Uterus (tissue), 4 donors: Measurements from ENCODE around the gene TSHZ1. TPM values are rescaled to one million over a fixed set of nuclear protein-coding genes. Genes with fewer than 3 reads are reported as not detected.

Experiments
- DNase-seq, 2 donors: peaks; one replicate each; pipeline ENCODE4 v3.0.0-alpha.2; 2019 to 2020
- H3K27ac ChIP-seq, 2 donors: fragments of 200-600 bp; sonication (generic); 1 replicate in 1 of 2; 2 replicates in 1 of 2; pipeline ENCODE4 v1.5.1; 2016 to 2018
- H3K27me3 ChIP-seq, 2 donors: fragments of 200-600 bp; sonication (generic); one replicate each; pipeline ENCODE4 v1.5.1; 2018 to 2019; ENCODE audit warnings: control low read depth in 1 of 2
- H3K36me3 ChIP-seq, 2 donors: fragments of 200-600 bp; sonication (generic); one replicate each; pipeline ENCODE4 v1.5.1; 2019; ENCODE audit warnings: control low read depth in 1 of 2
- H3K4me1 ChIP-seq, 2 donors: fragments of 200-600 bp; sonication (generic); one replicate each; pipeline ENCODE4 v1.5.1; 2018 to 2019; ENCODE audit warnings: control low read depth in 1 of 2
- H3K4me3 ChIP-seq, 2 donors: fragments of 200-600 bp; sonication (generic); 1 replicate in 1 of 2; 2 replicates in 1 of 2; pipeline ENCODE4 v1.5.1; 2018 to 2019; ENCODE audit warnings: mild to moderate bottlenecking in 1 of 2
- H3K9me3 ChIP-seq, 2 donors: fragments of 200-600 bp; sonication (generic); one replicate each; pipeline ENCODE4 v1.5.1; 2019; ENCODE audit warnings: control low read depth in 1 of 2
- POLR2A ChIP-seq, 2 donors: fragments of 450-650 bp; IDR thresholded peaks; one replicate each; pipeline ENCODE4 v1.6.1; 2016; ENCODE audit warnings: antibody characterized with exemption in 2 of 2, mild to moderate bottlenecking in 1 of 2, moderate library complexity in 1 of 2
- intact Hi-C: fragments of 100-400 bp; cut with DNase I; formaldehyde crosslinking; loops from one replicate; pipeline ENCODE4 v1.15.1; 2023; ENCODE audit warnings: low total_unique reads
- total RNA-seq, 4 donors: library from RNA; depleted of rRNA in 3 of 4; stranded (reverse); fragments of >200 nt in 3 of 4; gene quantifications; one replicate each; pipeline versions ENCODE4 v1.1.0 to v1.2.4, GENCODE V29; 2014 to 2023
- TF ChIP-seq, protein P1 (sequence below), 4 experiments: fragments of 200-600 bp in 2 of 4; fragments of 450-650 bp in 2 of 4; sonication (generic) in 2 of 4; IDR thresholded peaks; one replicate each; pipeline ENCODE4 v1.5.1; 2016 to 2019; ENCODE audit warnings: antibody characterized with exemption in 4 of 4, mild to moderate bottlenecking in 2 of 4, moderate library complexity in 1 of 4
- donor health status: DM: yes; HTN: yes; CAD: no.

TSHZ1 gene
- total RNA-seq, 4 donors from 2014 or later, result 10.0 to 31.9 (median 21.4) TPM

- H3K27ac ChIP-seq, result no peak overlapping the region
- intact Hi-C loops, result no loop called here
- H3K36me3 ChIP-seq, result no peaks in the 10 kb centered on the region
- DNase-seq, result no peak
- TF ChIP-seq, protein P1, sequence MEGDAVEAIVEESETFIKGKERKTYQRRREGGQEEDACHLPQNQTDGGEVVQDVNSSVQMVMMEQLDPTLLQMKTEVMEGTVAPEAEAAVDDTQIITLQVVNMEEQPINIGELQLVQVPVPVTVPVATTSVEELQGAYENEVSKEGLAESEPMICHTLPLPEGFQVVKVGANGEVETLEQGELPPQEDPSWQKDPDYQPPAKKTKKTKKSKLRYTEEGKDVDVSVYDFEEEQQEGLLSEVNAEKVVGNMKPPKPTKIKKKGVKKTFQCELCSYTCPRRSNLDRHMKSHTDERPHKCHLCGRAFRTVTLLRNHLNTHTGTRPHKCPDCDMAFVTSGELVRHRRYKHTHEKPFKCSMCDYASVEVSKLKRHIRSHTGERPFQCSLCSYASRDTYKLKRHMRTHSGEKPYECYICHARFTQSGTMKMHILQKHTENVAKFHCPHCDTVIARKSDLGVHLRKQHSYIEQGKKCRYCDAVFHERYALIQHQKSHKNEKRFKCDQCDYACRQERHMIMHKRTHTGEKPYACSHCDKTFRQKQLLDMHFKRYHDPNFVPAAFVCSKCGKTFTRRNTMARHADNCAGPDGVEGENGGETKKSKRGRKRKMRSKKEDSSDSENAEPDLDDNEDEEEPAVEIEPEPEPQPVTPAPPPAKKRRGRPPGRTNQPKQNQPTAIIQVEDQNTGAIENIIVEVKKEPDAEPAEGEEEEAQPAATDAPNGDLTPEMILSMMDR (IDR thresholded peaks at IDR 0.05), result no peak
- TF ChIP-seq POLR2A (IDR thresholded peaks at IDR 0.05), result no peak
- H3K9me3 ChIP-seq, result no peaks in the 10 kb centered on the region
- H3K4me1 ChIP-seq, result no peaks in the 10 kb centered on the region
- H3K4me3 ChIP-seq, result no peak overlapping the region
- no peaks in the 10 kb centered on the region for H3K27me3 ChIP-seq
Observed at GRCh38 chr18:75172299-75173124, 38.1 kb upstream of the TSHZ1 start.

DNA sequence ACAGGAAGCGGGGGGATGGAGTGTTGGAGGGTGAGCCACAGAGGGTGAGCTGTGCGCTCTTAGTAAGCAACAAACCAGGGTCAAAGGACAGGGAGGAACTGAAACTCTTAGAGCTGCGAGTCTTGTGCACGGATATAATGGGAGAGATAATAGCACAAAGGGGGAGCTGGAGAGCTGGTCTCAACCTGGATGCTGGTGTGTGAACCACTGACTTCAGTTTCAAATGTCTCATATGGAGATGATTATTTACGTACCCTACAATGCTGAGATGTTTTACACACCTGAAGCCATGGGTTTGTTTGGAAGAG, 37.5 kb upstream of the TSHZ1 start:
- Histone ChIP-seq H3K27me3 (no peaks in the 10 kb centered on the region), H3K36me3 (no peaks in the 10 kb centered on the region), H3K4me3 (no peak overlapping the region), H3K9me3 (no peaks in the 10 kb centered on the region), H3K27ac (no peak overlapping the region), H3K4me1 (no peaks in the 10 kb centered on the region)
- intact Hi-C loops, result no loop called here
- TF ChIP-seq, protein P1 (IDR thresholded peaks at IDR 0.05), result no peak
- no peak for TF ChIP-seq POLR2A (IDR thresholded peaks at IDR 0.05)
- DNase-seq, result no peak

DNA sequence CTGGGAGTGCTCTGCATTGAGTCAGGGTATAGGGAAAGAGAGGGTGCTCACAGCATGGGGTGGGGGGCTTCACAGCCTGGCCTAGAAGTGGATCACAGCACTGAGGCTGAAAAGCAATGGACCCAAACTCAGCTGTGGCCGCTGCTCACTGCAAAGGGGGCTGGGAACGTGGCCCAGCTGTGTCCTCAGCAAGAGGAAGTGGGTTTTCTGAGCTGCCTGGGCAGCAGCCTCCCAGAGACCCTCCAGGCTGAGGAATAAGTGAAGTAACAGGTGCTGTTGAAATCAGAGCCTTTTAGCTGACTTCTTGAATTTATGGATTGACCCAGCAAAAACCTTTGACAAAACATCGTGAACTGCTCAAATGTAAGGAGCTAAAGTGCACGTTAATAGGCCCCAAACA, 36.9 kb upstream of the TSHZ1 start:
- no peak overlapping the region for H3K4me3 ChIP-seq
- no peaks in the 10 kb centered on the region for H3K9me3 ChIP-seq
- H3K4me1 ChIP-seq, result no peaks in the 10 kb centered on the region
- no peak for DNase-seq
- H3K27ac ChIP-seq, result no peak overlapping the region
- intact Hi-C loops, result no loop called here
- TF ChIP-seq, protein P1 (IDR thresholded peaks at IDR 0.05), result no peak
- TF ChIP-seq POLR2A (IDR thresholded peaks at IDR 0.05), result no peak
- no peaks in the 10 kb centered on the region for H3K27me3 ChIP-seq
- no peaks in the 10 kb centered on the region for H3K36me3 ChIP-seq

DNA sequence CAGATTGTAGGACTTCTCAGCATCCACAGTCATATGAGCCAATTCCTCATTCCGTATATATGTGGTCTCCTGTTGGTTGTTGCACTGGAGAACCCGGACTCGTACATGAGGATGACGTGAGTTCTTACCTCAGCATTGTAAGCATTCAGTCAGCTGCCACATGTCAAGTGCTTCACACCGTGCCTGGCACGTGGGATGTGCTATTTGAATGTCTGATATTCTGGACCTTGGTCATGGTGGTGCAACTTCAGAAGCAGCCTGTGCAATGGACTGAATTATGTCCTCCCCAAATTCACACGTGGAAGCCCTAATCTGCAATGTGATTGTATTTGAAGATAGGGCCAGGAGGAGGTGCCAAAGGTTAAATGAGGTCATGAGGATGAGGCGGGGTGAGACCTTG, 33.7 kb upstream of the TSHZ1 start:
- H3K27ac ChIP-seq, result no peak overlapping the region
- H3K36me3 ChIP-seq, result no peaks in the 10 kb centered on the region
- TF ChIP-seq POLR2A (IDR thresholded peaks at IDR 0.05), result no peak
- TF ChIP-seq, protein P1 (IDR thresholded peaks at IDR 0.05), result no peak
- H3K27me3 ChIP-seq, result no peaks in the 10 kb centered on the region
- intact Hi-C loops, result no loop called here
- H3K4me3 ChIP-seq, result no peak overlapping the region
- H3K9me3 ChIP-seq, result no peaks in the 10 kb centered on the region
- no peak for DNase-seq
- no peaks in the 10 kb centered on the region for H3K4me1 ChIP-seq

DNA sequence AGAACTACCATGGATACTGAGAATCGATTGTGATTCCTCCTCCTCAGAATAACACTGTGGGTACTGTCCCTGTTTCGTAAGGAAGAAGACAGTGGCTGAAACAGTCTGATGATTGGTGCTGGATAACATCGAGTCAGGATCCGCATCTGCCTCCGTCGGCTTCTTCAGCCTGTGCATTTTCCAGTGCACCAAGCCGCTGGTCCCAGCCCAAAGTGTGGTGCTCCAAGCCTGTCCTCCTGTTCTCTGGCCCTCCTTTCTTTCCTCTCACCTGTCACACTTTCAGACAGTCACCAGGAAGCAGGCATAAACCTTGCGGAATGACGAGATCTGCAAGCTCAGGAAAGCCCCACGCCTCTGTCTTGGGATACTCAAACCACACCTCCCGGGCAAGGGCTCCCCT, 32.2 kb upstream of the TSHZ1 start:
- Histone ChIP-seq H3K36me3 (no peaks in the 10 kb centered on the region), H3K27ac (no peak overlapping the region), H3K4me1 (no peaks in the 10 kb centered on the region), H3K9me3 (no peaks in the 10 kb centered on the region), H3K4me3 (no peak overlapping the region), H3K27me3 (no peaks in the 10 kb centered on the region)
- no peak for DNase-seq
- intact Hi-C loops, result no loop called here
- TF ChIP-seq, protein P1 (IDR thresholded peaks at IDR 0.05), result no peak
- no peak for TF ChIP-seq POLR2A (IDR thresholded peaks at IDR 0.05)
